Fibroblast of the aortic adventitia (primary cell): Measurements from ENCODE around the gene NUDT2. TPM values are rescaled to one million over a fixed set of nuclear protein-coding genes. Genes with fewer than 3 reads are reported as not detected.

Source experiments
- DNase-seq: peaks from one replicate; pipeline ENCODE4 v3.0.0-alpha.2; 2010; ENCODE audit warnings: low read depth
- H3K4me3 ChIP-seq: 2 replicates; pipeline ENCODE4 v1.5.1; 2011; ENCODE audit warnings: low read depth, mild to moderate bottlenecking, control low read depth, low read length, moderate library complexity
- CTCF ChIP-seq: IDR thresholded peaks from 2 replicates; pipeline ENCODE4 v1.5.1; 2011; ENCODE audit warnings: mild to moderate bottlenecking, low read length, control low read depth, inconsistent platforms; ENCODE audit not compliant: insufficient read depth
- total RNA-seq: library from RNA; depleted of rRNA; stranded (reverse); fragments of >200 nt; gene quantifications from 2 replicates; pipeline ENCODE4 v1.2.3, GENCODE V29; 2012; ENCODE audit warnings: low replicate concordance

NUDT2 gene
- total RNA-seq, 1 donor: 22.0 TPM

DNA sequence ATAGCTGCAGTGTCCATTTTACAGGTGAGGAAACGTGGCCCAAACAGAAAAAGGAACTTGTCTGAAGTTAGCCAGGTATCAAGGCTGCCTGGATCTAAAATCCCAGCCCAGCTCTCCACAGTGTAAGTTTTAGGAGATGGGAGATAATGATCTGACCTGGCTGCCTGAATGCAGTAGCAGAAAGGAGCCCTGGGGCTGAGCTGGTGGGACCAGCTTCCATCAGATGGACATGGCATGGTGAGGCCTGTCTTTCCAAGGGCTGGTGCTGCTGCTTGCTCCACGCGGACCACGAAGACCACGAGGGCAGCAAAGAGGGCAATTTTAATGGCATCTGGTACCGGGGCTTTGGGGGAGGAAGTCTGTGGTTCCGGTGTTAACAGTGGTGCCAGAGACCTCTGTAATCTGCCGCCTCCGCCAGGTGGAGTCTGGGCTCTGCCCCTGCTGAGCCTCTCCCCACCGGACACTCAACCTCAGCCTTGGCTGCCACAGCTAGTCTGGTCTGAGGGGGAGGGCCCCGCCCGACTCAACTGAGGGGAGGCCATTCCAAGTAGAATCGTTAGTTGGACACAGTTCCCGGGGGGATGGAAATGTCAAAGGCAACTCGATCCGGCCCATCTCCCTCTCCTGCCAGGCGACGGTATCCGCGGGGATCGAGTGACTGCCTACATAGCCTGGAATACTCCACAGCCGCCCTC is 46.7 kb downstream of the NUDT2 start:
- TF ChIP-seq CTCF: no peak
- H3K4me3 ChIP-seq: peak overlapping the region; percentile 77
- DNase-seq: peak; percentile 6

DNA sequence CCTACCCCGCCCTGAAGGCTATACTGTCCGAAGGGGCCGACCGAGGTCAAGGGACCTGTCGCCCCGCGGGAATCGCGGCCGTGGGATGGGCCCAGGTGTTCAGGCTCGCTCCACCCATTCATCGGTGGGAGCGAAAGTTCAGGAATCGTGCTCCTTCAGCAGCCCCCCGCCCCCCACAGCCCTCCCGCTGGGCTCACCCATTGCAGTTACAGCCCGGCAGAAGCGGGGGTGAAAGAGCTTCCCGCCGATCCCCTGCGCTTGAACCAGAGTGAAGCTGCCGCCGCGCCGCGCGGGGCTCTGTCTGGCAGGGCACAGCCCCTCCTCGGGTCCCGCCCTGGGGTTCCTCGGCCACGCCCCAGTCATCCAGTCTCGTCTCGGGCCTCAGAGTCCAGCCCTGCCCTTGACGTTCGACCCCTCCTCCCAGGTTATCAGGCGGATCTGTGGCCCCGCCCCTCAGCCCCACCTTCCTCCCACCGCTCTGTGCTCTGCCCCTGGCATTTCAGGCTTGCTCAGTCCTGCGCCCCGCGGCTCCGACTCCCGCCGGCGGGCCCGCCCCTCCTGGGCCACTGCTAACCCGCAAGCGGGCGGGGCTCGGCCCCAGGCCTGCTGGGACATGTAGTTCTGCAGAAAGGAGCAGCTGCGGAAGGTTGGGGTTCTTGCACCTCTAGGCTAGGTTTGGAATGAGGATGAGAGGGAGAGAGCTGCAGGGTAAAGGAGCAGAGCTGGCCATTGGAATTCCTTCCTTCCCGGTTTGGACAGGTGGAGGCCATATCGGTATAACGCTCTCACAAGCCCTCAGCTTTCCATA is 47.4 kb downstream of the NUDT2 start, which contains the start of gene MYORG:
TSS of gene MYORG (minus strand) at position 303 of the 808 bp plus-strand sequence. CDS start 3,955 bp downstream, outside the sequence.
- DNase-seq: peak; percentile 71
- peak within 1 kb of the TSS; percentile 77 for H3K4me3 ChIP-seq
- no peak for TF ChIP-seq CTCF

DNA sequence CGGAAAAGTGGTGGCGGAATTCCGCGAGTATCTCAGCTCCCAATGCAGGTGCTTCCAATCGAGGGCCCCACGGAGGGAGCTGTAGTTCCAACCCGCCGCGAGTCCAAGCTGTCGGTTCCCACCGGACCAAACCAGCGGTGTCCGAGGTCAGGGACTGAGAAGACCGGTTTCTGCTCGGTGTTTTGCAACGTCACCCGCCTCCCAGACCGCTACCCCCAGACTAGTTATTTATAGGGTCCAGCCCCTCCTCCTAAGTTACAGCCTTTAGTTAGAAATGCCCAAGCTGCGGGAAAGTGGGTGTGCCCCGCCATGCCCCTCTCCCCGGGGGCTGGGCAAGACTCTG is 48.0 kb downstream of the NUDT2 start:
- DNase-seq: no peak
- TF ChIP-seq CTCF: no peak

GRCh38 chr9:34378376-34379060 is 49.1 kb downstream of the NUDT2 start:
- DNase-seq: no peak
- no peak for TF ChIP-seq CTCF
- H3K4me3 ChIP-seq: no peak overlapping the region

More for the DNA sequence above, 48.0 kb downstream of the NUDT2 start:
- peak overlapping the region; percentile 77 for H3K4me3 ChIP-seq

- peak; percentile 86 for DNase-seq
- TF ChIP-seq CTCF: peak; percentile 99
- H3K4me3 ChIP-seq: peak overlapping the region; percentile 52
These were observed 50.1 kb downstream of the NUDT2 start for GRCh38 chr9:34379334-34380033.

GRCh38 chr9:34380034-34380510 is 50.7 kb downstream of the NUDT2 start:
- no peak for DNase-seq
- no peak for TF ChIP-seq CTCF
- no peak overlapping the region for H3K4me3 ChIP-seq
